WTC11 (cell line): ENCODE measurements around the gene SLU7. TPM values are rescaled to one million over a fixed set of nuclear protein-coding genes. Genes with fewer than 3 reads are reported as not detected.

Experiments
- ATAC-seq: fragments of 200-7000 bp; cut with Tn5 transposase; 2 replicates; pipeline ENCODE4 v1.10.0; 2021; ENCODE audit warnings: mild to moderate bottlenecking, moderate library complexity
- CTCF ChIA-PET: fragments of 300-600 bp; sonication (Branson Sonifier 250); formaldehyde crosslinking; loops from one replicate; lab custom pipeline; 2021; ENCODE audit warnings: antibody characterized with exemption; lab: Charles Lee
- POLR2A ChIA-PET: fragments of 350-600 bp; sonication (Branson Sonifier 250); formaldehyde crosslinking; loops from one replicate; lab custom pipeline; 2021; ENCODE audit warnings: antibody characterized with exemption; lab: Charles Lee
- DNase-seq: peaks from one replicate; pipeline ENCODE4 v3.0.0; 2021; ENCODE audit warnings: low spot score
- H3K27ac Mint-ChIP-seq: 2 replicates; pipeline ENCODE4 v1.8.0; 2021; ENCODE audit warnings: mixed read lengths
- H3K27me3 Mint-ChIP-seq: 2 replicates; pipeline ENCODE4 v1.8.0; 2021; ENCODE audit warnings: low read depth, mild to moderate bottlenecking, moderate library complexity, mixed read lengths
- H3K36me3 Mint-ChIP-seq: 2 replicates; pipeline ENCODE4 v1.8.0; 2021; ENCODE audit warnings: mixed read lengths
- H3K4me1 Mint-ChIP-seq: 2 replicates; pipeline ENCODE4 v1.8.0; 2022; ENCODE audit warnings: mixed read lengths
- H3K4me3 Mint-ChIP-seq: 2 replicates; pipeline ENCODE4 v1.8.0; 2021; ENCODE audit warnings: mild to moderate bottlenecking, moderate library complexity, mixed read lengths
- H3K9me3 Mint-ChIP-seq: 2 replicates; pipeline ENCODE4 v1.8.0; 2021; ENCODE audit warnings: mixed read lengths
- AFF4 ChIP-seq: sonication (generic); formaldehyde crosslinking; IDR thresholded peaks from 2 replicates; pipeline ENCODE4 v1.8.1; 2023; ENCODE audit warnings: mild to moderate bottlenecking, missing genetic modification reagents, borderline replicate concordance
- ATF2 ChIP-seq: sonication (generic); formaldehyde crosslinking; IDR thresholded peaks from 2 replicates; pipeline ENCODE4 v1.8.1; 2022; ENCODE audit warnings: low read depth, missing genetic modification reagents, borderline replicate concordance
- CBFB ChIP-seq: sonication (generic); formaldehyde crosslinking; IDR thresholded peaks from 2 replicates; pipeline ENCODE4 v1.8.1; 2022; ENCODE audit warnings: mild to moderate bottlenecking, low read depth, missing genetic modification reagents
- CREB1 ChIP-seq: sonication (generic); formaldehyde crosslinking; IDR thresholded peaks from 2 replicates; pipeline ENCODE4 v1.8.0; 2023; ENCODE audit warnings: mild to moderate bottlenecking, missing genetic modification reagents
- E2F1 ChIP-seq: sonication (generic); formaldehyde crosslinking; IDR thresholded peaks from 2 replicates; pipeline ENCODE4 v1.8.0; 2022; ENCODE audit warnings: mild to moderate bottlenecking, missing genetic modification reagents
- ELF4 ChIP-seq: sonication (generic); formaldehyde crosslinking; IDR thresholded peaks from 2 replicates; pipeline ENCODE4 v1.8.1; 2022; ENCODE audit warnings: low read depth, mild to moderate bottlenecking, moderate library complexity, missing genetic modification reagents
- EMX1 ChIP-seq: fragments of 250-450 bp; sonication (Bioruptor Pico); IDR thresholded peaks from 2 replicates; pipeline ENCODE4 v1.8.0; 2021; ENCODE audit warnings: mild to moderate bottlenecking
- FOXJ3 ChIP-seq: sonication (generic); formaldehyde crosslinking; IDR thresholded peaks from 2 replicates; pipeline ENCODE4 v1.9.0; 2021; ENCODE audit warnings: missing genetic modification reagents, mild to moderate bottlenecking, borderline replicate concordance
- GRHL2 ChIP-seq: fragments of 250-450 bp; sonication (Bioruptor Pico); IDR thresholded peaks from 2 replicates; pipeline ENCODE4 v1.8.0; 2022; ENCODE audit warnings: mild to moderate bottlenecking, moderate library complexity; ENCODE audit not compliant: insufficient replicate concordance, severe bottlenecking
- HMGA2 ChIP-seq: fragments of 250-450 bp; sonication (Bioruptor Pico); IDR thresholded peaks from 2 replicates; pipeline ENCODE4 v1.4.0; 2021; ENCODE audit warnings: mild to moderate bottlenecking, moderate library complexity
- IRF1 ChIP-seq: sonication (generic); formaldehyde crosslinking; IDR thresholded peaks from 2 replicates; pipeline ENCODE4 v1.8.0; 2023; ENCODE audit warnings: missing genetic modification reagents
- JUN ChIP-seq: sonication (generic); formaldehyde crosslinking; IDR thresholded peaks from 2 replicates; pipeline ENCODE4 v1.8.0; 2023; ENCODE audit warnings: mild to moderate bottlenecking, missing genetic modification reagents
- MYBL2 ChIP-seq: sonication (generic); formaldehyde crosslinking; IDR thresholded peaks from 2 replicates; pipeline ENCODE4 v1.8.1; 2023; ENCODE audit warnings: mild to moderate bottlenecking, moderate library complexity, missing genetic modification reagents
- OVOL2 ChIP-seq: fragments of 250-450 bp; sonication (Bioruptor Pico); IDR thresholded peaks from 2 replicates; pipeline ENCODE4 v1.9.0; 2021; ENCODE audit warnings: mild to moderate bottlenecking, borderline replicate concordance
- RELA ChIP-seq: sonication (generic); formaldehyde crosslinking; IDR thresholded peaks from 2 replicates; pipeline ENCODE4 v1.8.1; 2022; ENCODE audit warnings: missing genetic modification reagents, mild to moderate bottlenecking, borderline replicate concordance
- SMAD3 ChIP-seq: sonication (generic); formaldehyde crosslinking; IDR thresholded peaks from 2 replicates; pipeline ENCODE4 v1.8.0; 2022; ENCODE audit warnings: missing genetic modification reagents, mild to moderate bottlenecking, borderline replicate concordance
- SP1 ChIP-seq: sonication (generic); formaldehyde crosslinking; conservative IDR thresholded peaks from 2 replicates; pipeline ENCODE4 v1.8.1; 2022; ENCODE audit warnings: missing genetic modification reagents
- TEAD1 ChIP-seq: sonication (generic); formaldehyde crosslinking; IDR thresholded peaks from 2 replicates; pipeline ENCODE4 v1.8.0; 2022; ENCODE audit warnings: mild to moderate bottlenecking, missing genetic modification reagents
- USF2 ChIP-seq: sonication (generic); formaldehyde crosslinking; IDR thresholded peaks from 2 replicates; pipeline ENCODE4 v1.8.1; 2023; ENCODE audit warnings: mild to moderate bottlenecking, missing genetic modification reagents, moderate library complexity
- ZBTB43 ChIP-seq: sonication (generic); formaldehyde crosslinking; IDR thresholded peaks from 2 replicates; pipeline ENCODE4 v1.8.1; 2023; ENCODE audit warnings: mild to moderate bottlenecking, missing genetic modification reagents
- ZMAT4 ChIP-seq: fragments of 250-450 bp; sonication (Bioruptor Pico); IDR thresholded peaks from 2 replicates; pipeline ENCODE4 v1.9.0; 2021; ENCODE audit warnings: mild to moderate bottlenecking
- ZNF121 ChIP-seq: sonication (generic); formaldehyde crosslinking; IDR thresholded peaks from 2 replicates; pipeline ENCODE4 v1.8.0; 2023; ENCODE audit warnings: missing genetic modification reagents
- ZNF232 ChIP-seq: sonication (generic); formaldehyde crosslinking; IDR thresholded peaks from 2 replicates; pipeline ENCODE4 v1.8.0; 2022; ENCODE audit warnings: mild to moderate bottlenecking, missing genetic modification reagents
- ZNF416 ChIP-seq: fragments of 250-450 bp; sonication (Bioruptor Pico); IDR thresholded peaks from 2 replicates; pipeline ENCODE4 v1.9.0; 2021; ENCODE audit warnings: mild to moderate bottlenecking, inconsistent platforms
- ZNF423 ChIP-seq: fragments of 250-450 bp; sonication (Bioruptor Pico); IDR thresholded peaks from 2 replicates; pipeline ENCODE4 v2.1.2; 2022; ENCODE audit warnings: mild to moderate bottlenecking, moderate library complexity
- total RNA-seq: library from RNA; stranded (reverse); gene quantifications from 3 replicates; pipeline ENCODE4 v1.2.3, GENCODE V29; 2021

SLU7 gene
- total RNA-seq, 1 experiment from 2014 or later = 32.5 TPM

GRCh38 chr5:160375701-160376100 lies 43.2 kb downstream of the SLU7 start:
- CTCF ChIA-PET = no interaction called here
- Mint-ChIP-seq H3K36me3 (no peaks in the 10 kb centered on the region), H3K27me3 (peaks cover 26% of the 10 kb centered on the region), H3K27ac (no peak overlapping the region), H3K4me3 (no peak overlapping the region), H3K4me1 (peaks cover 12% of the 10 kb centered on the region), H3K9me3 (no peaks in the 10 kb centered on the region)
- POLR2A ChIA-PET = no interaction called here
- ATAC-seq (no peak), DNase-seq (no peak)
- no peak for TF ChIP-seq FOXJ3 (CRISPR knock-in tag)
- TF ChIP-seq TEAD1 (CRISPR knock-in tag) = no peak
- no peak for TF ChIP-seq ELF4 (CRISPR knock-in tag)
- TF ChIP-seq ZNF416 (CRISPR knock-in tag) = no peak
- no peak for TF ChIP-seq ZBTB43 (CRISPR knock-in tag)
- no peak for TF ChIP-seq SMAD3 (CRISPR knock-in tag)
- TF ChIP-seq GRHL2 (CRISPR knock-in tag) = no peak
- TF ChIP-seq OVOL2 = no peak
- TF ChIP-seq MYBL2 (CRISPR knock-in tag) = no peak
- TF ChIP-seq CBFB (CRISPR knock-in tag) = no peak
- no peak for TF ChIP-seq CREB1
- TF ChIP-seq, all 79 proteins: peak for 0

GRCh38 chr5:160375166-160375565 lies 43.7 kb downstream of the SLU7 start:
- H3K27me3 Mint-ChIP-seq = peaks cover 32% of the 10 kb centered on the region
- no peaks in the 10 kb centered on the region for H3K9me3 Mint-ChIP-seq
- ATAC-seq (no peak), DNase-seq (no peak)
- H3K4me1 Mint-ChIP-seq = peaks cover 13% of the 10 kb centered on the region
- ChIA-PET CTCF (no interaction called here), POLR2A (no interaction called here)
- H3K4me3 Mint-ChIP-seq = no peak overlapping the region
- H3K27ac Mint-ChIP-seq = no peak overlapping the region
- no peaks in the 10 kb centered on the region for H3K36me3 Mint-ChIP-seq
- no peak for TF ChIP-seq HMGA2 (CRISPR knock-in tag)
- no peak for TF ChIP-seq AFF4 (CRISPR knock-in tag)
- no peak for TF ChIP-seq SP1 (CRISPR knock-in tag)
- TF ChIP-seq ZNF121 (CRISPR knock-in tag) = no peak

- CTCF ChIA-PET = interaction anchor here (1.1 to 1.7 kb wide), 3 partner anchors 67 to 349 kb away, joined by 5 to 8 read pairs (median 8); no protein-coding TSS in a partner anchor
- Mint-ChIP-seq H3K4me1 (peaks cover 11% of the 10 kb centered on the region), H3K27me3 (peaks cover 54% of the 10 kb centered on the region), H3K9me3 (no peaks in the 10 kb centered on the region), H3K27ac (no peak overlapping the region), H3K36me3 (no peaks in the 10 kb centered on the region), H3K4me3 (peak overlapping the region; percentile 68)
- POLR2A ChIA-PET = no interaction called here
- no peak for DNase-seq
- no peak for ATAC-seq
- no peak for TF ChIP-seq EMX1 (CRISPR knock-in tag)
- TF ChIP-seq JUN (CRISPR knock-in tag) = no peak
- TF ChIP-seq ELF4 (CRISPR knock-in tag) = no peak
- TF ChIP-seq IRF1 (CRISPR knock-in tag) = no peak
- no peak for TF ChIP-seq ZMAT4 (CRISPR knock-in tag)
- TF ChIP-seq E2F1 (CRISPR knock-in tag) = no peak
- TF ChIP-seq RELA (CRISPR knock-in tag) = no peak
- TF ChIP-seq ATF2 (CRISPR knock-in tag) = no peak
- no peak for TF ChIP-seq USF2 (CRISPR knock-in tag)
- TF ChIP-seq ZNF232 = no peak
- TF ChIP-seq ZNF423 = no peak
Observed at GRCh38 chr5:160371294-160371693, 47.6 kb downstream of the SLU7 start.
